CD4-positive, alpha-beta T cell treated with Interleukin-4 for 4 hours (primary cell): ENCODE data around the gene ADAMTS4.

Experiments used
- DNase-seq: peaks from one replicate; pipeline ENCODE4 v3.0.0-alpha.2; 2020

The ADAMTS4 gene

DNA sequence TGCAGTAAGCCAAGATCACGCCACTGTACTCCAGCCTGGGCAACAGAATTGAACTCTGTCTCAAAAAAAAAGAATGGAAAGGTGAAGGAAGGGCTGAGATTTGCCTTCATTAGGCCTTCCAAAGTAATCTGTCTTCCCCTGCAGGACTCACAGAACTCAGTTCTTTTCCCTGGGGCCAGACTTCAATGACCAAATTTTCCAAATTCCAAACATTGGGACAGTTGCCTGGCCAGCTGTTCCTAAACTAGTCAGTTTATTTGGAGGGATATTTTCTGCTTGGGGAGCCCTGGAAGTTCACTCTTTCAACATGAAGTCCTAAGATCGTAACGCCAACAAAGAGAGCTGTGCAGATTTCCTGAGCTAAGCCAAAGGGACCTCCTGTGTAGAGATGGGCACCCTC, 61.0 kb downstream of the ADAMTS4 start:
- no peak for DNase-seq
